ENCODE results near the gene ABCC10. TPM values are rescaled to one million over a fixed set of nuclear protein-coding genes. Genes with fewer than 3 reads are reported as not detected.

Gene ABCC10
- total and polyA plus RNA-seq, 7 donors = 2.4 to 25.0 (median 12.2) TPM

- DNase-seq = no peak
- Histone ChIP-seq H3K27me3 (no peaks in the 10 kb centered on the region), H3K36me3 (no peaks in the 10 kb centered on the region), H3K9me3 (no peaks in the 10 kb centered on the region), H3K27ac (peak overlapping the region; percentile 69 to 87 (median 85)), H3K4me1 (peaks cover 0 to 32% (median 20%) of the 10 kb centered on the region in 4 donors), H3K4me3 (peak overlapping the region; percentile 59 to 82 (median 80))
- no peak for TF ChIP-seq POLR2A (IDR thresholded peaks at IDR 0.05)
- no peak for TF ChIP-seq EP300 (IDR thresholded peaks at IDR 0.05)
- no peak for TF ChIP-seq POLR2AphosphoS5 (IDR thresholded peaks at IDR 0.05)
- TF ChIP-seq CTCF (IDR thresholded peaks at IDR 0.05) = no peak
- intact Hi-C loops (cut with DNase I) = no loop called here
- 5 to 22% methylated on average over 3 of the region's 3 CpGs for WGBS, 2 donors
Observed at GRCh38 chr6:43478008-43478372, 50.6 kb downstream of the ABCC10 start.

GRCh38 chr6:43481075-43481474, 53.7 kb downstream of the ABCC10 start:
- Histone ChIP-seq H3K9me3 (no peaks in the 10 kb centered on the region), H3K27me3 (no peaks in the 10 kb centered on the region), H3K36me3 (peaks cover 0 to 7% (median 0%) of the 10 kb centered on the region in 4 donors), H3K4me1 (peaks cover 0 to 32% (median 20%) of the 10 kb centered on the region in 4 donors), H3K4me3 (no peak overlapping the region), H3K27ac (no peak overlapping the region)
- intact Hi-C loops (cut with DNase I) = no loop called here
- no peak for TF ChIP-seq POLR2AphosphoS5 (IDR thresholded peaks at IDR 0.05)
- no peak for TF ChIP-seq EP300 (IDR thresholded peaks at IDR 0.05)
- TF ChIP-seq POLR2A (IDR thresholded peaks at IDR 0.05) = no peak
- TF ChIP-seq CTCF (IDR thresholded peaks at IDR 0.05) = no peak
- 95% methylated on average over 2 of the region's 2 CpGs for WGBS, 2 donors
- DNase-seq = no peak

DNA sequence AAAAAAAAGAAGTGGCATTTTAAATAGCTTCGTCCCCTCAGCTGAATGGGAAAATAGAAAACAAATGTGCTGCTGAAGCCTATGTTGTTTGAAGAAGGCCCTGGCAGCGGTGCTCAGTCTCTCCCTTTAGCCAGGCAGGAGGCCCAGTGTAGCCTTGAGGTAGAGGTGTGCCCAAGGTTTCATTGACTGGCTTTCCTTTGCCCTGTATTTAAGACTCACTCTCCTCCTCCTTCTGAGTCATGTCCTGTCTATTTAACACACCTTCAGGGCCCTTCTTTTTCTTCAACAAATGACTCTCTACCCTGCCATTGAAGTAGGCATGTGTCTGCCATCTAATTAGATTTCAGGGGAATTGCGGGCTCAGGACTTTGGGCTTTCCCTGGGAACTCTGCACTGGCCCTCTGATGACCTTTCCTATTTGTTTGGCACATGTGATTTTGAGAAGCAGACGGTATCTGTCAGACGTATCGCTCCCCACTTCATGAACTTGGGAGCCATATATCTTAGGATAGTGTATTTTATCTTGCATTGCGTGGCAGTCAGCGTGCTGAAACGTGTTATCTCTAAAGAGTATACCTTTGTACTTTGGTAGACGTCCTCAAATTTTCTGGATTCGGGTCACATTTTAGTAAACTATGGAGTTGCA, 54.4 kb downstream of the ABCC10 start:
- Histone ChIP-seq H3K4me3 (no peak overlapping the region), H3K9me3 (no peaks in the 10 kb centered on the region), H3K27me3 (no peaks in the 10 kb centered on the region), H3K36me3 (peaks cover 0 to 7% (median 0%) of the 10 kb centered on the region in 4 donors), H3K27ac (no peak overlapping the region), H3K4me1 (peaks cover 0 to 31% (median 20%) of the 10 kb centered on the region in 4 donors)
- no peak for TF ChIP-seq POLR2A (IDR thresholded peaks at IDR 0.05)
- TF ChIP-seq CTCF (IDR thresholded peaks at IDR 0.05) = no peak
- no peak for TF ChIP-seq EP300 (IDR thresholded peaks at IDR 0.05)
- TF ChIP-seq POLR2AphosphoS5 (IDR thresholded peaks at IDR 0.05) = no peak
- intact Hi-C loops (cut with DNase I) = no loop called here
- 93 to 94% methylated on average over 11 of the region's 11 CpGs for WGBS, 2 donors
- no peak for DNase-seq

- no peak overlapping the region for H3K4me3 ChIP-seq
- intact Hi-C loops (cut with DNase I) = no loop called here
- H3K9me3 ChIP-seq = no peaks in the 10 kb centered on the region
- WGBS, 2 donors = 80 to 87% methylated on average over 4 of the region's 4 CpGs
- no peak overlapping the region for H3K27ac ChIP-seq
- no peaks in the 10 kb centered on the region for H3K27me3 ChIP-seq
- no peak for TF ChIP-seq POLR2AphosphoS5 (IDR thresholded peaks at IDR 0.05)
- no peak for TF ChIP-seq EP300 (IDR thresholded peaks at IDR 0.05)
- TF ChIP-seq POLR2A (IDR thresholded peaks at IDR 0.05) = no peak
- no peak for TF ChIP-seq CTCF (IDR thresholded peaks at IDR 0.05)
- peaks cover 0 to 11% (median 0%) of the 10 kb centered on the region in 4 donors for H3K36me3 ChIP-seq
- no peak for DNase-seq
- peaks cover 0 to 35% (median 24%) of the 10 kb centered on the region in 4 donors for H3K4me1 ChIP-seq
Observed at GRCh38 chr6:43488667-43489276, 61.4 kb downstream of the ABCC10 start.
